ENCODE results near the gene MYOF. TPM values are rescaled to one million over a fixed set of nuclear protein-coding genes. Genes with fewer than 3 reads are reported as not detected.
"Not testable (repeated sequence)": the region's sequence is repeated elsewhere in the genome, so short reads cannot be mapped to it uniquely, and the experiment has no call there.

MYOF gene
- total RNA-seq, 4 donors from 2014 or later = 77.8 to 174 (median 116) TPM

GRCh38 chr10:93447019-93447418, 35.1 kb downstream of the MYOF start:
- peak overlapping the region; percentile 88 for H3K27ac ChIP-seq
- WGBS = 63% methylated on average over 6 of the region's 6 CpGs
- TF ChIP-seq POLR2A (IDR thresholded peaks at IDR 0.05) (no peak), EP300 (IDR thresholded peaks at IDR 0.05) (no peak)
- H3K27me3 ChIP-seq = no peaks in the 10 kb centered on the region
- no peak overlapping the region for H3K4me3 ChIP-seq
- peaks cover 43% of the 10 kb centered on the region for H3K4me1 ChIP-seq
- H3K36me3 ChIP-seq = peaks cover 37% of the 10 kb centered on the region
- H3K9me3 ChIP-seq = no peaks in the 10 kb centered on the region
- peak in 1 of 2 donors; percentile 24 for DNase-seq (ENCODE audit: low spot score in 2 of 2)

GRCh38 chr10:93445978-93446720, 36.0 kb downstream of the MYOF start:
- no peaks in the 10 kb centered on the region for H3K27me3 ChIP-seq
- H3K9me3 ChIP-seq = no peaks in the 10 kb centered on the region
- no peak for DNase-seq (ENCODE audit: low spot score in 2 of 2)
- peaks cover 52% of the 10 kb centered on the region for H3K4me1 ChIP-seq
- H3K27ac ChIP-seq = peak overlapping the region; percentile 88
- TF ChIP-seq POLR2AphosphoS5 (IDR thresholded peaks at IDR 0.05) (no peak), CTCF (IDR thresholded peaks at IDR 0.05) (no peak), POLR2A (IDR thresholded peaks at IDR 0.05) (no peak), EP300 (IDR thresholded peaks at IDR 0.05) (no peak)
- H3K36me3 ChIP-seq = peaks cover 31% of the 10 kb centered on the region
- no peak overlapping the region for H3K4me3 ChIP-seq
- WGBS = 37% methylated on average over 7 of the region's 7 CpGs

GRCh38 chr10:93445097-93445960, 36.8 kb downstream of the MYOF start:
- no peaks in the 10 kb centered on the region for H3K27me3 ChIP-seq
- H3K36me3 ChIP-seq = peaks cover 23% of the 10 kb centered on the region
- no peak overlapping the region for H3K4me3 ChIP-seq
- H3K4me1 ChIP-seq = peaks cover 60% of the 10 kb centered on the region
- TF ChIP-seq POLR2A (IDR thresholded peaks at IDR 0.05) (peak in 1 of 2 donors; percentile 37), CTCF (IDR thresholded peaks at IDR 0.05) (no peak), POLR2AphosphoS5 (IDR thresholded peaks at IDR 0.05) (peak; percentile 37 to 93 (median 76)), EP300 (IDR thresholded peaks at IDR 0.05) (no peak)
- DNase-seq (ENCODE audit: low spot score in 2 of 2) = peak; percentile 95
- WGBS = 5% methylated on average over 8 of the region's 8 CpGs
- H3K27ac ChIP-seq = peak overlapping the region; percentile 88
- H3K9me3 ChIP-seq = no peaks in the 10 kb centered on the region

GRCh38 chr10:93443481-93443880, 38.7 kb downstream of the MYOF start:
- Histone ChIP-seq H3K4me1 (peaks cover 78% of the 10 kb centered on the region), H3K36me3 (peaks cover 5% of the 10 kb centered on the region), H3K27ac (no peak overlapping the region), H3K27me3 (no peaks in the 10 kb centered on the region), H3K9me3 (no peaks in the 10 kb centered on the region), H3K4me3 (no peak overlapping the region)
- 58% methylated on average over 1 of the region's 1 CpG for WGBS
- no peak for DNase-seq (ENCODE audit: low spot score in 2 of 2)
- no peak for TF ChIP-seq CTCF (IDR thresholded peaks at IDR 0.05)
- TF ChIP-seq POLR2A (IDR thresholded peaks at IDR 0.05) = no peak
- no peak for TF ChIP-seq EP300 (IDR thresholded peaks at IDR 0.05)
- TF ChIP-seq POLR2AphosphoS5 (IDR thresholded peaks at IDR 0.05) = no peak

GRCh38 chr10:93442721-93443120, 39.4 kb downstream of the MYOF start:
- not testable (repeated sequence) for H3K36me3 ChIP-seq; H3K4me3 ChIP-seq; H3K27ac ChIP-seq; H3K27me3 ChIP-seq; H3K9me3 ChIP-seq; DNase-seq (ENCODE audit: low spot score in 2 of 2)
- H3K4me1 ChIP-seq = peaks cover 86% of the 10 kb centered on the region
- WGBS = 96% methylated on average over 10 of the region's 10 CpGs

GRCh38 chr10:93440591-93441091, 41.5 kb downstream of the MYOF start:
- TF ChIP-seq POLR2AphosphoS5 (IDR thresholded peaks at IDR 0.05) = no peak
- TF ChIP-seq CTCF (IDR thresholded peaks at IDR 0.05) = peak in 1 of 2 donors; percentile 8
- TF ChIP-seq EP300 (IDR thresholded peaks at IDR 0.05) = no peak
- Histone ChIP-seq H3K4me1 (peaks cover 94% of the 10 kb centered on the region), H3K27me3 (no peaks in the 10 kb centered on the region), H3K27ac (peak overlapping the region; percentile 98), H3K36me3 (no peaks in the 10 kb centered on the region), H3K9me3 (no peaks in the 10 kb centered on the region), H3K4me3 (no peak overlapping the region)
- DNase-seq (ENCODE audit: low spot score in 2 of 2) = no peak
- 20% methylated on average over 2 of the region's 2 CpGs for WGBS

All from suprapubic skin (tissue), 4 donors.